ENCODE results near the gene ATP2B3. TPM values are rescaled to one million over a fixed set of nuclear protein-coding genes. Genes with fewer than 3 reads are reported as not detected.

The ATP2B3 gene
- not detected in 2 replicates for total RNA-seq

GRCh38 chrX:153517423-153517822, at the start of gene ATP2B3:
ATP2B3 (plus strand) TSS chrX:153517642; CDS start chrX:153536248, 18,606 bp downstream.

GRCh38 chrX:153470411-153471363, 46.8 kb upstream of the ATP2B3 start, which contains the start of gene HAUS7:
HAUS7 (minus strand) TSS chrX:153470576; CDS start chrX:153470557, 19 bp downstream.

GRCh38 chrX:153494541-153495361, 22.7 kb upstream of the ATP2B3 start, which contains the start of gene BGN:
BGN (plus strand) TSS chrX:153494980; CDS start chrX:153504632, 9,652 bp downstream.

GRCh38 chrX:153598541-153599191, 81.2 kb downstream of the ATP2B3 start, which contains the start of gene CCNQ:
CCNQ (minus strand) TSS chrX:153599139; CDS start chrX:153599073, 66 bp downstream.

Other genes starting within 250 kb of the ATP2B3 start
- not detected in 2 replicates for gene PNMA6F, start 195.9 kb upstream of the ATP2B3 start, total RNA-seq
- 3.6 and 5.2 TPM in 2 replicates for gene ZNF275, start 183.5 kb upstream of the ATP2B3 start, total RNA-seq
- gene PNMA6E, start 116.3 kb upstream of the ATP2B3 start, total RNA-seq = not detected in 2 replicates
- 1.6 and 2.0 TPM in 2 replicates for gene ZFP92, start 106.2 kb upstream of the ATP2B3 start, total RNA-seq
- 0.91 and 8.8 TPM in 2 replicates for gene TREX2, start 71.6 kb upstream of the ATP2B3 start, total RNA-seq
- gene HAUS7, start 47.1 kb upstream of the ATP2B3 start, total RNA-seq = 13.0 and 44.1 TPM in 2 replicates
- 15.7 and 30.5 TPM in 2 replicates for gene BGN, start 22.7 kb upstream of the ATP2B3 start, total RNA-seq
- gene CCNQ, start 81.5 kb downstream of the ATP2B3 start, total RNA-seq = 42.6 and 43.9 TPM in 2 replicates
- 0.15 and 0.32 TPM in 2 replicates for gene DUSP9, start 129.6 kb downstream of the ATP2B3 start, total RNA-seq
- not detected in 2 replicates for gene PNCK, start 156.2 kb downstream of the ATP2B3 start, total RNA-seq
- 3.0 and 6.2 TPM in 2 replicates for gene SLC6A8, start 170.3 kb downstream of the ATP2B3 start, total RNA-seq
- 331 and 335 TPM in 2 replicates for gene BCAP31, start 206.7 kb downstream of the ATP2B3 start, total RNA-seq
- 10.7 and 10.9 TPM in 2 replicates for gene ABCD1, start 207.2 kb downstream of the ATP2B3 start, total RNA-seq
- 0.91 and 1.3 TPM in 2 replicates for gene PLXNB3, start 246.6 kb downstream of the ATP2B3 start, total RNA-seq